ENCODE measurements around the gene BCL7B.
"Not testable (repeated sequence)": the region's sequence is repeated elsewhere in the genome, so short reads cannot be mapped to it uniquely, and the experiment has no call there.

BCL7B gene

GRCh38 chr7:73567140-73567539, 9.7 kb upstream of the BCL7B start:
- Histone ChIP-seq H3K36me3 (ENCODE audit: control insufficient read depth, low read length) (peaks cover 33% of the 10 kb centered on the region), H3K4me2 (ENCODE audit: low read length) (no peak overlapping the region), H3F3A (ENCODE audit: control insufficient read depth, insufficient read depth) (no peaks in the 10 kb centered on the region), H3K4me1 (ENCODE audit: control insufficient read depth, low read length) (peaks cover 6% of the 10 kb centered on the region), H3K9me3 (ENCODE audit: control insufficient read depth, insufficient read depth, low read length) (no peaks in the 10 kb centered on the region), H4K20me1 (ENCODE audit: control insufficient read depth, insufficient read depth, low read depth, low read length) (no peaks in the 10 kb centered on the region), H3K79me2 (ENCODE audit: control insufficient read depth, low read length) (no peaks in the 10 kb centered on the region), H3K4me3 (ENCODE audit: low read length) (no peak overlapping the region), H3K27me3 (ENCODE audit: control insufficient read depth, low read length) (peaks cover 7% of the 10 kb centered on the region; the same call in 1 of the 2 replicates), H3K9me2 (replicated peaks; ENCODE audit: control insufficient read depth, low read length) (no peaks in the 10 kb centered on the region), H3K27ac (ENCODE audit: low read depth, low read length) (no peak overlapping the region)
- TF ChIP-seq CTCF (IDR thresholded peaks at IDR 0.05; ENCODE audit: low read depth, low read length, poor library complexity, severe bottlenecking) (no peak), EZH2phosphoT487 (IDR thresholded peaks at IDR 0.05; ENCODE audit: borderline replicate concordance, low read length) (no peak)

DNA sequence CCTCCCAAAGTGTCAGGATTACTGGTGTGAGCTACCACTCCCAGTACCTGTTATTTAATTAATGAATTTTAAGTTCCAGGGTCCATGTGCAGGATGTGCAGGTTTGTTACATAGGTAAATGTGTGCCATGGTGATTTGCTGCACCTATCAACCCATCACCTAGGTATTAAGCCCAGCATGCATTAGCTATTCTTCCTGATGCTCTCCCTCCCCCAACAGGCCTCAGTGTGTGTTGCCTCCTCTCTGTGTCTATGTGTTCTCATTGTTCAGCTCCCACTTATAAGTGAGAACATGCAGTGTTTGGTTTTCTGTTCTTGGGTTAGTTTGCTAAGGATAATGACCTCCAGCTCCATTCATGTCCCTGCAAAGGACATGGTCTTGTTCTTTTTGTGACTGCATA, 8.9 kb upstream of the BCL7B start:
- peak overlapping the region; percentile 31 for H3K4me2 ChIP-seq (ENCODE audit: low read length)
- H3K4me3 ChIP-seq (ENCODE audit: low read length); H3K27ac ChIP-seq (ENCODE audit: low read depth, low read length): not testable (repeated sequence)

GRCh38 chr7:73565675-73566340, 8.3 kb upstream of the BCL7B start:
- no peaks in the 10 kb centered on the region for H3K79me2 ChIP-seq (ENCODE audit: control insufficient read depth, low read length)
- H3K9me2 ChIP-seq (replicated peaks; ENCODE audit: control insufficient read depth, low read length) = no peaks in the 10 kb centered on the region
- H3K4me2 ChIP-seq (ENCODE audit: low read length) = peak overlapping the region; percentile 31
- H3K4me1 ChIP-seq (ENCODE audit: control insufficient read depth, low read length) = peaks cover 11% of the 10 kb centered on the region
- H3K27me3 ChIP-seq (ENCODE audit: control insufficient read depth, low read length) = peaks cover 7% of the 10 kb centered on the region; the same call in 1 of the 2 replicates
- H3K9me3 ChIP-seq (ENCODE audit: control insufficient read depth, insufficient read depth, low read length) = no peaks in the 10 kb centered on the region
- TF ChIP-seq CTCF (IDR thresholded peaks at IDR 0.05; ENCODE audit: low read depth, low read length, poor library complexity, severe bottlenecking) (no peak), EZH2phosphoT487 (IDR thresholded peaks at IDR 0.05; ENCODE audit: borderline replicate concordance, low read length) (no peak)
- no peaks in the 10 kb centered on the region for H4K20me1 ChIP-seq (ENCODE audit: control insufficient read depth, insufficient read depth, low read depth, low read length)
- no peak overlapping the region for H3K27ac ChIP-seq (ENCODE audit: low read depth, low read length)
- H3F3A ChIP-seq (ENCODE audit: control insufficient read depth, insufficient read depth) = no peaks in the 10 kb centered on the region
- peaks cover 21% of the 10 kb centered on the region for H3K36me3 ChIP-seq (ENCODE audit: control insufficient read depth, low read length)
- H3K4me3 ChIP-seq (ENCODE audit: low read length) = peak overlapping the region; percentile 4; the same call in 1 of the 2 replicates

More for the DNA sequence above, 8.9 kb upstream of the BCL7B start:
- Histone ChIP-seq H3K36me3 (ENCODE audit: control insufficient read depth, low read length) (peaks cover 27% of the 10 kb centered on the region), H3K4me1 (ENCODE audit: control insufficient read depth, low read length) (peaks cover 11% of the 10 kb centered on the region)
- H3K9me3 ChIP-seq (ENCODE audit: control insufficient read depth, insufficient read depth, low read length); H3K79me2 ChIP-seq (ENCODE audit: control insufficient read depth, low read length); H3K27me3 ChIP-seq (ENCODE audit: control insufficient read depth, low read length); H4K20me1 ChIP-seq (ENCODE audit: control insufficient read depth, insufficient read depth, low read depth, low read length); H3F3A ChIP-seq (ENCODE audit: control insufficient read depth, insufficient read depth); H3K9me2 ChIP-seq (replicated peaks; ENCODE audit: control insufficient read depth, low read length): not testable (repeated sequence)

DNA sequence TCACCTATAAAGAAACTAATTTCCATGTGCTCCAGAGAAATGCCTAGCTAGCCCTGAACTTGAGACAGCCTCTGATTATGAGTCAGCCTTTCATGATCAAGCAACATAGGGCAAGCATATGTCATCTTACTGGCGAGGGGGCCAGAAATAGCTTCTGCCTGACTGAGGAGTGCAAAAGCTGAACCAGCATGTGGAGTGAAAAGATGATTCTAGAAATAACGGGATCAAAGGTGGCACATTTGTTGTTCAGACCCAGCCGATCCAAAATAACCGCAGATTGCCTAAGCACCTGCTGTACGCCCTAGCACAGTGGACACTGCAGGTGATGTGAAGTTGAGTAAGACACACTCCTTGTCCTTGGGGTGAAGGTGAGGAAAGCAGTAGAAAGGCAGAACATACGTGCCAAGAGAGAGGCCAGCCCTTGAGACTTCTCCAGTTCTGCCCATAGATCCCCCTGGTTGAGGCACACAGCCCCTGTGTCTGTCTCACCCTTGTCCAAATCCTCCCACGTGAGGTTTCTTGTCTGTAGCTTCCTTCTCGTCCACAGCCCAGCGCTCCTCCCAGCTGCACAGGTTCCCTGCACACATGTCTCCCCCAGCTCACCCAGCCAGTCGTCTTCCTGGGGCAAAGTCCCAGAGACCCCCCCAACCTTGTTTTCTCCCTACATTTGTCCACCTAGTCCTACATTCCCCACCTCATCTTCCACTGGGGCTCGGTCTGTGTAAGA, 2.8 kb upstream of the BCL7B start:
- H3K4me2 ChIP-seq (ENCODE audit: low read length) = no peak overlapping the region

More for the DNA sequence above, 2.8 kb upstream of the BCL7B start:
- Histone ChIP-seq H3K9me3 (ENCODE audit: control insufficient read depth, insufficient read depth, low read length) (no peaks in the 10 kb centered on the region), H4K20me1 (ENCODE audit: control insufficient read depth, insufficient read depth, low read depth, low read length) (peaks cover 8% of the 10 kb centered on the region; the same call in 1 of the 2 replicates), H3K9me2 (replicated peaks; ENCODE audit: control insufficient read depth, low read length) (no peaks in the 10 kb centered on the region), H3K36me3 (ENCODE audit: control insufficient read depth, low read length) (peaks cover 13% of the 10 kb centered on the region), H3K4me3 (ENCODE audit: low read length) (no peak overlapping the region), H3K27me3 (ENCODE audit: control insufficient read depth, low read length) (peaks cover 8% of the 10 kb centered on the region; the same call in 1 of the 2 replicates), H3K79me2 (ENCODE audit: control insufficient read depth, low read length) (peaks cover 17% of the 10 kb centered on the region), H3K27ac (ENCODE audit: low read depth, low read length) (no peak overlapping the region), H3K4me1 (ENCODE audit: control insufficient read depth, low read length) (peaks cover 36% of the 10 kb centered on the region), H3F3A (ENCODE audit: control insufficient read depth, insufficient read depth) (peaks cover 10% of the 10 kb centered on the region; the same call in 1 of the 2 replicates)
- TF ChIP-seq CTCF (IDR thresholded peaks at IDR 0.05; ENCODE audit: low read depth, low read length, poor library complexity, severe bottlenecking) = no peak
- no peak for TF ChIP-seq EZH2phosphoT487 (IDR thresholded peaks at IDR 0.05; ENCODE audit: borderline replicate concordance, low read length)

Measured in DOHH2 (cell line).